Breast epithelium (tissue), 4 donors: ENCODE data around the gene CYSTM1. TPM values are rescaled to one million over a fixed set of nuclear protein-coding genes. Genes with fewer than 3 reads are reported as not detected.

Experiments used
- DNase-seq, 2 donors: peaks; one replicate each; pipeline ENCODE4 v3.0.0-alpha.2; 2019; ENCODE audit warnings: low spot score in 2 of 2
- H3K27ac ChIP-seq, 2 donors: fragments of 200-600 bp; sonication (generic) in 1 of 2; one replicate each; pipeline ENCODE4 v1.5.1; 2016 to 2019; ENCODE audit warnings: mild to moderate bottlenecking in 1 of 2
- H3K27me3 ChIP-seq, 2 donors: fragments of 200-600 bp; sonication (generic) in 1 of 2; one replicate each; pipeline versions ENCODE4 v1.5.1 to v1.6.0; 2017 to 2019; ENCODE audit warnings: control low read depth in 1 of 2, mild to moderate bottlenecking in 1 of 2
- H3K36me3 ChIP-seq: fragments of 200-600 bp; one replicate; pipeline ENCODE4 v1.5.1; 2019
- H3K4me1 ChIP-seq, 2 donors: fragments of 200-600 bp; sonication (generic); one replicate each; pipeline ENCODE4 v1.5.1; 2016 to 2019; ENCODE audit warnings: control low read depth in 1 of 2
- H3K4me3 ChIP-seq, 3 donors: fragments of 200-600 bp; sonication (generic); 1 replicate in 2 of 3; 2 replicates in 1 of 3; pipeline ENCODE4 v1.5.1; 2016 to 2019; ENCODE audit warnings: mild to moderate bottlenecking in 3 of 3, moderate library complexity in 2 of 3
- H3K9me3 ChIP-seq, 2 donors: fragments of 200-600 bp; sonication (generic) in 1 of 2; one replicate each; pipeline ENCODE4 v1.5.1; 2016 to 2019; ENCODE audit warnings: control low read depth in 1 of 2
- CTCF ChIP-seq, 3 donors: fragments of 450-650 bp; IDR thresholded peaks; one replicate each; pipeline ENCODE4 v1.5.1; 2016 to 2017; ENCODE audit warnings: antibody characterized with exemption in 3 of 3, mild to moderate bottlenecking in 3 of 3, moderate library complexity in 3 of 3
- POLR2A ChIP-seq: fragments of 450-650 bp; IDR thresholded peaks from one replicate; pipeline ENCODE4 v1.6.1; 2016; ENCODE audit warnings: antibody characterized with exemption, mild to moderate bottlenecking, moderate library complexity
- POLR2AphosphoS5 ChIP-seq, 3 donors: sonication (generic); formaldehyde crosslinking; IDR thresholded peaks; one replicate each; pipeline ENCODE4 v1.6.1; 2017; ENCODE audit warnings: antibody characterized with exemption in 3 of 3
- intact Hi-C: fragments of 100-400 bp; cut with DNase I; formaldehyde crosslinking; loops from one replicate; pipeline ENCODE4 v1.15.1; 2023; ENCODE audit warnings: low total_unique reads
- total RNA-seq, 3 donors: library from RNA; depleted of rRNA; stranded (reverse); fragments of >200 nt; gene quantifications; one replicate each; pipeline ENCODE4 v1.1.0, GENCODE V29; 2016

The CYSTM1 gene
- total RNA-seq, 3 donors from 2014 or later, result 56.5 to 108 (median 76.0) TPM

GRCh38 chr5:140178086-140178410 is 3.1 kb downstream of the CYSTM1 start:
- no peak overlapping the region for H3K4me3 ChIP-seq
- H3K36me3 ChIP-seq, result no peaks in the 10 kb centered on the region
- TF ChIP-seq POLR2AphosphoS5 (IDR thresholded peaks at IDR 0.05) (no peak), POLR2A (no peak), CTCF (IDR thresholded peaks at IDR 0.05) (no peak)
- DNase-seq, result no peak
- peak overlapping the region; percentile 66 to 84 for H3K27ac ChIP-seq
- no peaks in the 10 kb centered on the region for H3K27me3 ChIP-seq
- no peaks in the 10 kb centered on the region for H3K4me1 ChIP-seq
- intact Hi-C loops, result no loop called here
- H3K9me3 ChIP-seq, result no peaks in the 10 kb centered on the region

- Histone ChIP-seq H3K4me3 (no peak overlapping the region), H3K4me1 (no peaks in the 10 kb centered on the region), H3K27ac (peak overlapping the region; percentile 29 to 48), H3K27me3 (no peaks in the 10 kb centered on the region), H3K9me3 (no peaks in the 10 kb centered on the region), H3K36me3 (no peaks in the 10 kb centered on the region)
- no peak for DNase-seq
- TF ChIP-seq POLR2A, result no peak
- no peak for TF ChIP-seq CTCF (IDR thresholded peaks at IDR 0.05)
- no peak for TF ChIP-seq POLR2AphosphoS5 (IDR thresholded peaks at IDR 0.05)
- intact Hi-C loops, result no loop called here
Measured at GRCh38 chr5:140178482-140179116, 3.6 kb downstream of the CYSTM1 start.

- no peak for DNase-seq
- peak overlapping the region; percentile 40 to 50 for H3K27ac ChIP-seq
- TF ChIP-seq POLR2A (no peak), POLR2AphosphoS5 (IDR thresholded peaks at IDR 0.05) (no peak), CTCF (IDR thresholded peaks at IDR 0.05) (no peak)
- no peaks in the 10 kb centered on the region for H3K36me3 ChIP-seq
- H3K27me3 ChIP-seq, result no peaks in the 10 kb centered on the region
- intact Hi-C loops, result no loop called here
- no peaks in the 10 kb centered on the region for H3K4me1 ChIP-seq
- H3K9me3 ChIP-seq, result no peaks in the 10 kb centered on the region
- peak overlapping the region in 1 of 3 donors; percentile 21 for H3K4me3 ChIP-seq
Measured at GRCh38 chr5:140181002-140181483, 6.1 kb downstream of the CYSTM1 start.

GRCh38 chr5:140181525-140181924 is 6.5 kb downstream of the CYSTM1 start:
- H3K36me3 ChIP-seq, result no peaks in the 10 kb centered on the region
- no peak overlapping the region for H3K4me3 ChIP-seq
- TF ChIP-seq POLR2AphosphoS5 (IDR thresholded peaks at IDR 0.05), result no peak
- TF ChIP-seq POLR2A, result no peak
- TF ChIP-seq CTCF (IDR thresholded peaks at IDR 0.05), result no peak
- H3K9me3 ChIP-seq, result no peaks in the 10 kb centered on the region
- no peak for DNase-seq
- H3K27ac ChIP-seq, result peak overlapping the region in 1 of 2 donors; percentile 40
- H3K27me3 ChIP-seq, result no peaks in the 10 kb centered on the region
- intact Hi-C loops, result no loop called here
- no peaks in the 10 kb centered on the region for H3K4me1 ChIP-seq

- no peak for TF ChIP-seq POLR2A
- no peak for TF ChIP-seq POLR2AphosphoS5 (IDR thresholded peaks at IDR 0.05)
- no peak for TF ChIP-seq CTCF (IDR thresholded peaks at IDR 0.05)
- Histone ChIP-seq H3K27ac (peak overlapping the region; percentile 15 to 41), H3K4me3 (no peak overlapping the region), H3K36me3 (no peaks in the 10 kb centered on the region), H3K4me1 (no peaks in the 10 kb centered on the region), H3K27me3 (no peaks in the 10 kb centered on the region), H3K9me3 (no peaks in the 10 kb centered on the region)
- intact Hi-C loops, result no loop called here
- no peak for DNase-seq
Measured at GRCh38 chr5:140182075-140182711, 7.2 kb downstream of the CYSTM1 start.
